ENCODE measurements around the gene RNLS. TPM values are rescaled to one million over a fixed set of nuclear protein-coding genes. Genes with fewer than 3 reads are reported as not detected.

Gene RNLS
- total and polyA plus RNA-seq, 2 of the 8 experiments (the other 6 are each of a cell fraction or from before 2014, with no cell fraction given), result 7.5 to 12.7 TPM

DNA sequence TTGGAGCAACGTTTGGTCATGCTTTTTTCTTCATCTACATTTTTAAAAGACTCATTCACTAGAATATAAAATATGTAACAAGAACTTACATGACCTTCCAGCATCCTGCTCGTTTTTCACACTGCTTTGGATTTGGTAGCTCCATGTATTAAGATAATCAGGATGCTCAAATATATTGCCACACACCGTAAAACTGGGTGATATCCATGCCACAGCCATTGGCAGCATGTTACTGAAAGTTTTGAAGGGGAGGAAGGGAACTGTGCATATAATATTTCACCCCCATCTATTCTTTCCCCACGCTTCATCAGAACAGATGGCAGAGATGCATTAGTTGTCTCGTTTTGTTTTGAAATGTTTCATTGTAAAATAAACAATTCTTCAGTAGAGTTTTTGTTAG lies 158.2 kb downstream of the RNLS start:
- H3K27ac ChIP-seq (ENCODE audit: low read depth, low read length), result no peak overlapping the region
- CTCF ChIA-PET (ENCODE audit: partially characterized antibody), result interaction anchor here (0.7 to 1.5 kb wide), 2 partner anchors 140 to 264 kb away, joined by 3 to 4 read pairs; no protein-coding TSS in a partner anchor
- WGBS, 2 experiments (ENCODE audit: extremely low coverage in 1 of 2, insufficient coverage in 1 of 2, insufficient read length in 1 of 2, insufficient replicate concordance in 2 of 2, low coverage in 1 of 2, low lambda C conversion rate in 2 of 2, missing lambda C conversion rate in 1 of 2), result 80% methylated on average over 5 of the region's 5 CpGs; no CpG with 5 or more reads in 1 of the 2 experiments
- no peaks in the 10 kb centered on the region for H3K79me1 ChIP-seq (ENCODE audit: low read depth, low read length)
- H3K27me3 ChIP-seq (replicated peaks in 1 of 4; ENCODE audit: control insufficient read depth in 3 of 4, extremely low read depth in 1 of 4, insufficient read depth in 3 of 4, low read length in 3 of 4), result no peaks in the 10 kb centered on the region
- H4K91ac ChIP-seq (replicated peaks; ENCODE audit: insufficient read length, low read length), result no peak overlapping the region
- no peak overlapping the region for H2BK20ac ChIP-seq (ENCODE audit: low read length)
- H4K8ac ChIP-seq (ENCODE audit: extremely low read depth, insufficient read depth, low read length), result no peak overlapping the region
- H3K4ac ChIP-seq (replicated peaks; ENCODE audit: insufficient read length, low read depth, low read length), result no peak overlapping the region
- no peak overlapping the region for H3K4me2 ChIP-seq (ENCODE audit: insufficient read depth in 1 of 2, low read depth in 2 of 2, low read length in 2 of 2)
- H3K79me2 ChIP-seq (ENCODE audit: control insufficient read depth in 1 of 2, insufficient read depth in 2 of 2, low read length in 2 of 2), result no peaks in the 10 kb centered on the region
- H3K14ac ChIP-seq (ENCODE audit: insufficient read length), result no peak overlapping the region
- H4K20me1 ChIP-seq (replicated peaks in 1 of 2; ENCODE audit: control insufficient read depth in 1 of 2, insufficient read depth in 2 of 2, low read length in 2 of 2), result no peaks in the 10 kb centered on the region
- no peaks in the 10 kb centered on the region for H3K23me2 ChIP-seq (ENCODE audit: low read depth, low read length)
- no peak overlapping the region for H2AK5ac ChIP-seq (ENCODE audit: low read depth, low read length)
- H3K23ac ChIP-seq (ENCODE audit: insufficient read length), result no peak overlapping the region
- no peaks in the 10 kb centered on the region for H3K4me1 ChIP-seq (replicated peaks in 1 of 4; ENCODE audit: control insufficient read depth in 3 of 4, insufficient read depth in 4 of 4, low read length in 3 of 4)
- no peak overlapping the region for H3K9ac ChIP-seq (replicated peaks in 1 of 4; ENCODE audit: extremely low read depth in 1 of 4, low read depth in 3 of 4, low read length in 3 of 4)
- H2AFZ ChIP-seq (ENCODE audit: low read length), result no peak overlapping the region
- DNase-seq (ENCODE audit: low read depth in 1 of 2, low spot score in 2 of 2), result no peak
- no peak overlapping the region for H3K4me3 ChIP-seq (ENCODE audit: extremely low read depth in 1 of 4, insufficient read depth in 2 of 4, low read depth in 3 of 4, low read length in 4 of 4)
- H2BK5ac ChIP-seq (ENCODE audit: low read depth, low read length), result no peak overlapping the region
- H2BK15ac ChIP-seq (ENCODE audit: low read length), result no peak overlapping the region
- TF ChIP-seq SIX5 (IDR thresholded peaks at IDR 0.05; ENCODE audit: low read depth, low read length) (no peak), GTF2F1 (IDR thresholded peaks at IDR 0.05; ENCODE audit: borderline replicate concordance, low read depth, low read length) (no peak), ATF2 (IDR thresholded peaks at IDR 0.05; ENCODE audit: low read length) (no peak), SRF (IDR thresholded peaks at IDR 0.05; ENCODE audit: low read depth, low read length) (no peak), PHF8 (conservative IDR thresholded peaks at IDR 0.05; ENCODE audit: low read depth, low read length) (no peak), CREB1 (IDR thresholded peaks at IDR 0.05) (no peak), SP4 (IDR thresholded peaks at IDR 0.05; ENCODE audit: low read length) (no peak), KDM4A (IDR thresholded peaks at IDR 0.05; ENCODE audit: low read depth, low read length, severe bottlenecking) (no peak), HDAC2 (IDR thresholded peaks at IDR 0.05; ENCODE audit: borderline replicate concordance in 1 of 2, low read depth in 2 of 2, low read length in 2 of 2) (no peak), KDM5A (IDR thresholded peaks at IDR 0.05; ENCODE audit: low read length) (no peak), RXRA (IDR thresholded peaks at IDR 0.05; ENCODE audit: insufficient read depth, low read depth, low read length) (no peak)
- FAIRE-seq, result no peak
- H3K18ac ChIP-seq (ENCODE audit: extremely low read depth, low read length), result no peak overlapping the region
- no peak overlapping the region for H4K5ac ChIP-seq (ENCODE audit: insufficient read length, low read depth, low read length)
- H2BK12ac ChIP-seq (ENCODE audit: low read depth, low read length), result no peak overlapping the region
- no peak overlapping the region for H2BK120ac ChIP-seq (replicated peaks; ENCODE audit: low read depth, low read length)
- H3K56ac ChIP-seq (replicated peaks; ENCODE audit: insufficient read length, low read depth, low read length), result no peak overlapping the region
- POLR2A ChIA-PET (ENCODE audit: partially characterized antibody), result no interaction called here
- no peaks in the 10 kb centered on the region for H3K9me3 ChIP-seq (ENCODE audit: insufficient read depth in 2 of 2, low read depth in 1 of 2, low read length in 1 of 2)
- no peaks in the 10 kb centered on the region for H3K36me3 ChIP-seq (ENCODE audit: control insufficient read depth in 2 of 4, insufficient read depth in 4 of 4, low read length in 3 of 4)
